ENCODE data around the gene PPARG. TPM values are rescaled to one million over a fixed set of nuclear protein-coding genes. Genes with fewer than 3 reads are reported as not detected.

PPARG gene
- total and polyA plus RNA-seq, 9 donors = 12.8 to 53.6 (median 32.4) TPM

DNA sequence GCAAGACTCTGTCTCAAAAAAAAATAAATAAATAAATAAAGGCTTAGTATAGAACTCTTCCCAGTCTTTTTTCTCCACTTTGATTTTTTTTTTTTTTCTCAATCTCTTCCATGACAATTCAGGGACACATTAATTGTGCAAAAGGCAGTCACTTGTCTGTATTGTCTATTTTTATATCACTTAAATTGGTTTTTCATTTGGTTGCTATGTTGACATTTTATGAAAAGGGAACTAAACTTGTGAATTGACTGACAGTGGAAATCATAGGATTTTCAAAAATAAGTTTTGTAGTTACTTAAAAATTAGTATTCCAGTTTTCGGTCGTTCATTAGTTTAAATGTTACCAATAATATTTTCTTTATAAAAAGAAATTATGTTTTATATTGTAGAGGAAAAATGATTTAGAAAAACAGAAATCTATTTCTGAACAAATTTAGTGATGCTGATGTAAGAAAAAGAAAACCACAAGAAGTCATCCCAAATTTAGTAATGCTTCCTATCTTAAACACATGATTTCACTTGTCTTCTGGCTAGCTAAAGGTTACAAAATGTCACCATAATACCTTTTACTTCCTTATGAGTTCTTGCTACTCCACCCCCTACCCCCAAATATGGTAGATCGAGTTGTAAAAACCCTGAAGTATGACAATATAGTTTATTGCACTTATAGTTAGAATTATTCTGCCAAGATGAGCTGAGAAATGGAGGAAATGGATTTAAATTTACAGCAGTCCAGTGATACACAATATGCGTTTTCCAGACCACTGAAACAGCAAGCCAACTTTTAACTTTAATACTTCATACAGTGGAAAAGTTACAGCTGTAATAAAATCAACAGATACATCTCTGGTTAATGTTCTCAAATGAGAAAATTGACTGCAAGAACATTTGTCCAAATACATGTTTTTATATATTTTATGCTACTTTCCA lies 37.0 kb downstream of the PPARG start:
- TF ChIP-seq, protein P1, sequence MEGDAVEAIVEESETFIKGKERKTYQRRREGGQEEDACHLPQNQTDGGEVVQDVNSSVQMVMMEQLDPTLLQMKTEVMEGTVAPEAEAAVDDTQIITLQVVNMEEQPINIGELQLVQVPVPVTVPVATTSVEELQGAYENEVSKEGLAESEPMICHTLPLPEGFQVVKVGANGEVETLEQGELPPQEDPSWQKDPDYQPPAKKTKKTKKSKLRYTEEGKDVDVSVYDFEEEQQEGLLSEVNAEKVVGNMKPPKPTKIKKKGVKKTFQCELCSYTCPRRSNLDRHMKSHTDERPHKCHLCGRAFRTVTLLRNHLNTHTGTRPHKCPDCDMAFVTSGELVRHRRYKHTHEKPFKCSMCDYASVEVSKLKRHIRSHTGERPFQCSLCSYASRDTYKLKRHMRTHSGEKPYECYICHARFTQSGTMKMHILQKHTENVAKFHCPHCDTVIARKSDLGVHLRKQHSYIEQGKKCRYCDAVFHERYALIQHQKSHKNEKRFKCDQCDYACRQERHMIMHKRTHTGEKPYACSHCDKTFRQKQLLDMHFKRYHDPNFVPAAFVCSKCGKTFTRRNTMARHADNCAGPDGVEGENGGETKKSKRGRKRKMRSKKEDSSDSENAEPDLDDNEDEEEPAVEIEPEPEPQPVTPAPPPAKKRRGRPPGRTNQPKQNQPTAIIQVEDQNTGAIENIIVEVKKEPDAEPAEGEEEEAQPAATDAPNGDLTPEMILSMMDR (IDR thresholded peaks at IDR 0.05) = no peak
- TF ChIP-seq EP300 (IDR thresholded peaks at IDR 0.05) (no peak), POLR2A (IDR thresholded peaks at IDR 0.05) (no peak)
- Histone ChIP-seq H3K4me1 (ENCODE audit: insufficient read depth) (no peaks in the 10 kb centered on the region), H3K27me3 (no peaks in the 10 kb centered on the region), H3K36me3 (no peaks in the 10 kb centered on the region), H3K27ac (no peak overlapping the region), H3K9me3 (no peaks in the 10 kb centered on the region), H3K4me3 (no peak overlapping the region)
- DNase-seq = no peak
- WGBS, 3 donors = 51 to 67% (median 66%) methylated on average over 4 of the region's 4 CpGs
- intact Hi-C loops (cut with DNase I) = no loop called here

- no peak for TF ChIP-seq EP300 (IDR thresholded peaks at IDR 0.05)
- TF ChIP-seq POLR2A (IDR thresholded peaks at IDR 0.05) = no peak
- TF ChIP-seq, protein P1 (IDR thresholded peaks at IDR 0.05) = no peak
- WGBS, 3 donors = 92 to 94% (median 93%) methylated on average over 5 of the region's 5 CpGs
- no peaks in the 10 kb centered on the region for H3K27me3 ChIP-seq
Observed at GRCh38 chr3:12327021-12327420, 38.2 kb downstream of the PPARG start.

GRCh38 chr3:12328132-12328836 lies 39.4 kb downstream of the PPARG start:
- intact Hi-C loops (cut with DNase I) = no loop called here
- H3K4me3 ChIP-seq = no peak overlapping the region
- H3K9me3 ChIP-seq = no peaks in the 10 kb centered on the region
- WGBS, 3 donors = 78 to 85% (median 80%) methylated on average over 8 of the region's 8 CpGs
- H3K27me3 ChIP-seq = no peaks in the 10 kb centered on the region
- no peaks in the 10 kb centered on the region for H3K4me1 ChIP-seq (ENCODE audit: insufficient read depth)
- H3K27ac ChIP-seq = no peak overlapping the region
- TF ChIP-seq, protein P1 (IDR thresholded peaks at IDR 0.05) = no peak
- TF ChIP-seq EP300 (IDR thresholded peaks at IDR 0.05) (no peak), POLR2A (IDR thresholded peaks at IDR 0.05) (no peak)
- H3K36me3 ChIP-seq = no peaks in the 10 kb centered on the region
- DNase-seq = no peak

More at GRCh38 chr3:12327021-12327420, 38.2 kb downstream of the PPARG start:
- H3K4me1 ChIP-seq (ENCODE audit: insufficient read depth) = no peaks in the 10 kb centered on the region
- no peak overlapping the region for H3K4me3 ChIP-seq
- intact Hi-C loops (cut with DNase I) = no loop called here
- no peaks in the 10 kb centered on the region for H3K9me3 ChIP-seq
- no peak overlapping the region for H3K27ac ChIP-seq
- H3K36me3 ChIP-seq = no peaks in the 10 kb centered on the region
- no peak for DNase-seq

DNA sequence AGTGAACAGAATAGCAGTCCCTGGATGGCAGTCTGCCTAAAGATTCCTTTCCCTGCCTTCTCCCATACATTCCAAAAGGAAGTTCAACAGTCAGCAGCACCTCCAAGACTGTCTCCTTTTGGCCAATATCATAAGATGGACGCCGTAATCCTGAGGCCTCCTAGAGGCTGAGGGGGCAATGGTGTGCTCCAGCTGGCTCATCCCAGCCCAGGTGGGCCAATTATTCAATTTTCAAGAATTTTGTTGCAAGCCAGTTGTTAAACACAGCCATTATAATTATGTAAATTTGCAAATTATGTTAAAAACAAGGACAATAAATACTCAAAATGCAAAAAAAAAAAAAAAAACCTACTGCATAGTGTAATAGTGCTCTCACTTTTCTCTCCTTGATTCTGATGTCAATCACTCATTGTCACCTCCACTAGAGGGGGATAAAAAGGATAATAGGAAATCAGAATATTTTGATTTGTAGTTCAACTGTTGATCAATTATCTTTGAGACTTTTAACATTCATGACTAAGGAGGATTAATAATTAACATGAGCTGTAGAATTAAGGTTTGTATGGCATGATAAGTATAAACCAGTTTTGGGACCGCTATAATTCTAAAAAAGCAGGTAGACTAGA lies 40.1 kb downstream of the PPARG start:
- intact Hi-C loops (cut with DNase I) = no loop called here
- H3K36me3 ChIP-seq = no peaks in the 10 kb centered on the region
- 77 to 83% (median 80%) methylated on average over 3 of the region's 3 CpGs for WGBS, 3 donors
- no peaks in the 10 kb centered on the region for H3K9me3 ChIP-seq
- TF ChIP-seq POLR2A (IDR thresholded peaks at IDR 0.05) (no peak), EP300 (IDR thresholded peaks at IDR 0.05) (no peak)
- TF ChIP-seq, protein P1 (IDR thresholded peaks at IDR 0.05) = no peak
- H3K4me1 ChIP-seq (ENCODE audit: insufficient read depth) = peaks cover 1% of the 10 kb centered on the region
- no peak overlapping the region for H3K4me3 ChIP-seq
- no peak overlapping the region for H3K27ac ChIP-seq
- no peak for DNase-seq
- H3K27me3 ChIP-seq = no peaks in the 10 kb centered on the region
